Type B pancreatic cell (in vitro differentiated cells): ENCODE results near the gene OR5K4. TPM values are rescaled to one million over a fixed set of nuclear protein-coding genes. Genes with fewer than 3 reads are reported as not detected.
A peak's percentile ranks its signal among the peaks of the same experiment; 100 is the strongest.

Experiments used
- DNase-seq: peaks from one replicate; pipeline ENCODE4 v3.0.0; 2021; ENCODE audit warnings: mixed read lengths; ENCODE audit not compliant: unreplicated experiment; ENCODE audit errors: extremely low spot score
- H3K27ac Mint-ChIP-seq: 2 replicates; pipeline ENCODE4 v1.8.0; 2021; ENCODE audit warnings: mild to moderate bottlenecking, mixed read lengths
- H3K27me3 Mint-ChIP-seq: 2 replicates; pipeline ENCODE4 v1.8.0; 2021; ENCODE audit warnings: mixed read lengths
- H3K36me3 Mint-ChIP-seq: 2 replicates; pipeline ENCODE4 v1.8.0; 2021; ENCODE audit warnings: mixed read lengths
- H3K4me1 Mint-ChIP-seq: one replicate; pipeline ENCODE4 v1.8.0; 2021; ENCODE audit warnings: mixed read lengths; ENCODE audit not compliant: unreplicated experiment
- H3K4me3 Mint-ChIP-seq: 2 replicates; pipeline ENCODE4 v1.8.0; 2021; ENCODE audit warnings: mild to moderate bottlenecking, mixed read lengths
- H3K9me3 Mint-ChIP-seq: 2 replicates; pipeline ENCODE4 v1.8.0; 2021; ENCODE audit warnings: mixed read lengths
- total RNA-seq: library from RNA; stranded (reverse); gene quantifications from 2 replicates; pipeline ENCODE4 v1.2.1, GENCODE V29; 2021; ENCODE audit warnings: low replicate concordance
- TF ChIP-seq, protein P1 (sequence below): fragments of 200-600 bp; sonication (generic); conservative IDR thresholded peaks from 2 replicates; pipeline ENCODE4 v1.5.0; 2021; ENCODE audit warnings: antibody characterized with exemption, mild to moderate bottlenecking

OR5K4 gene
- total RNA-seq, 1 donor from 2014 or later: not detected

DNA sequence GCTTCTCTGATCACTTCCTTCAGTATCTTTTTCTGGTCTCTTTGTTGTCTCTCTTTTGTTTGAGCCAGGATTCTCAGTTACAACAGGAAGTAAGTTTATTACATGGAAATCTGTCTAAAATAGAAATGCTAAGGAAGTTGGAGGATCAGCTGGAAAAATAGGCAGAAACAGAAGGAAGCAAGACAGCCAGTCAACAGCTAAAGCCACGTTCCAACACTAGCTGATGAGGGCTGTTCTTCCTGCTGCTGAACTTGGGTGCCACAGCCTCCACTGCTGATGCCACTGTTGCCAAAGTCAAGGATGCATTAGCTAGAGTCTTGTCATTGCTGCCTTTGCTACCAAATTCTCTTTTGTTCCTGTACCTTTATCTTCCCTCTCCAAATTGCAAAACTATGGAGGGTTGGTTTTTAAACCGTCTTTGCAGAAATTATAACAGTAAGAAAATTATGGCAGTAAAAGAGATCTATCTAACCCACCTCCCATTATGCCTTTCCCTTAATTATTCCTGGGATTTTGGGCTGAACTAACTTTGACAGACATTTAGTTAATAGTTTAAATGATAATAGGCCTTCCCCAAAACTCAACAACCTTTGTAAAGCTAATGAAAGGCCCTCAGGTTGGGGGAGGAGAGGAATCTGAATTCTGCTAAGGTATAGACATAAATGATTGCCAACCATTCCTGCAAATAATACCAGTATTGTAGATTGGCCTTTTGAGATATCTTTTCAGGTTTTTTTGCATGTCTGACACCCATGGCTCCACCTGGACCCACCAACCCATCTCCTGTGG lies 27.4 kb upstream of the OR5K4 start:
- no peak for DNase-seq
- H3K27me3 Mint-ChIP-seq: peaks cover 9% of the 10 kb centered on the region
- peaks cover 5% of the 10 kb centered on the region for H3K4me1 Mint-ChIP-seq
- TF ChIP-seq, protein P1, sequence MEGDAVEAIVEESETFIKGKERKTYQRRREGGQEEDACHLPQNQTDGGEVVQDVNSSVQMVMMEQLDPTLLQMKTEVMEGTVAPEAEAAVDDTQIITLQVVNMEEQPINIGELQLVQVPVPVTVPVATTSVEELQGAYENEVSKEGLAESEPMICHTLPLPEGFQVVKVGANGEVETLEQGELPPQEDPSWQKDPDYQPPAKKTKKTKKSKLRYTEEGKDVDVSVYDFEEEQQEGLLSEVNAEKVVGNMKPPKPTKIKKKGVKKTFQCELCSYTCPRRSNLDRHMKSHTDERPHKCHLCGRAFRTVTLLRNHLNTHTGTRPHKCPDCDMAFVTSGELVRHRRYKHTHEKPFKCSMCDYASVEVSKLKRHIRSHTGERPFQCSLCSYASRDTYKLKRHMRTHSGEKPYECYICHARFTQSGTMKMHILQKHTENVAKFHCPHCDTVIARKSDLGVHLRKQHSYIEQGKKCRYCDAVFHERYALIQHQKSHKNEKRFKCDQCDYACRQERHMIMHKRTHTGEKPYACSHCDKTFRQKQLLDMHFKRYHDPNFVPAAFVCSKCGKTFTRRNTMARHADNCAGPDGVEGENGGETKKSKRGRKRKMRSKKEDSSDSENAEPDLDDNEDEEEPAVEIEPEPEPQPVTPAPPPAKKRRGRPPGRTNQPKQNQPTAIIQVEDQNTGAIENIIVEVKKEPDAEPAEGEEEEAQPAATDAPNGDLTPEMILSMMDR: no peak
- no peak overlapping the region for H3K4me3 Mint-ChIP-seq
- no peak overlapping the region for H3K27ac Mint-ChIP-seq
- no peaks in the 10 kb centered on the region for H3K36me3 Mint-ChIP-seq
- no peaks in the 10 kb centered on the region for H3K9me3 Mint-ChIP-seq

DNA sequence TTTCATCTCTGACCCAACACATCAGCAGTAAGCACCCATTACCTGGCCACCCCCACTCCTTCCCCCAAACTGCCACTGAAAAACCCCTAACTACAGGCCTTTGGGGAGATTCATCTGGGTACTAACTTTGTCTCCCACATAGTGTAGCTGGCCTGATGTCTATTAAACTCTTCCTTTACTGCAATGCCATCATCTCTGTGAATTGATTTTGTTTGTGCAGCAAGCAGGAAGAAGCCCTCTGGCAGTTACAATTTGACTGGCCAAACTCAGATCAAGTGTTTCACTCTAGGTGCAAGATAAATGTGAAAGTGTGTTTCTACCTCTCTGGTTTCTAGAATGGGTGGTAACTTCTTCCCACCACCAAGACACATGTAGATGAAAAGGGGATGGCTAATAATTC lies 26.7 kb upstream of the OR5K4 start:
- no peak for DNase-seq
- peaks cover 13% of the 10 kb centered on the region for H3K27me3 Mint-ChIP-seq
- TF ChIP-seq, protein P1: no peak
- H3K36me3 Mint-ChIP-seq: no peaks in the 10 kb centered on the region
- H3K4me3 Mint-ChIP-seq: no peak overlapping the region
- H3K9me3 Mint-ChIP-seq: no peaks in the 10 kb centered on the region
- H3K4me1 Mint-ChIP-seq: peaks cover 5% of the 10 kb centered on the region
- H3K27ac Mint-ChIP-seq: no peak overlapping the region

DNA sequence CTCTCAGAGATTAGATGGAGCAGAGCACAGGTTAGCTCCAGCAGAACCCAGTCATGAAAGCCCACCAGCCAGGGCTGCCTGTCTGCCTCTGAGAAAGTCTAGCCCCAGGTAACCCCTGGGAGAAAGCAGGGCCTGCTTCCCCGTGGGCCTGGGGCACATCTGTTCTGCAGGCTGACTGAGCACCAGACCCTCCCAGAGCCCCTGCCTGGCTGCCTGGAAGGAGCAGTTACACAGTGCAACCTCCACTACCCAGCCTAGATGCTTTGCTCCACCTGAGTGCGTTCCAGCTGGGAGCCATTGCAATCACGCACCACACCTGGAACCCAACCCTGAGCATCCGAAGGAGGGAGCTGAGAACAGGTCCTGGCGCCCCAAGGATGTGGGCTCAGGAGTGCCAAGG lies 24.7 kb upstream of the OR5K4 start:
- Mint-ChIP-seq H3K4me1 (peaks cover 5% of the 10 kb centered on the region), H3K27ac (no peak overlapping the region), H3K27me3 (peaks cover 24% of the 10 kb centered on the region), H3K4me3 (no peak overlapping the region), H3K9me3 (no peaks in the 10 kb centered on the region), H3K36me3 (no peaks in the 10 kb centered on the region)
- DNase-seq: no peak
- TF ChIP-seq, protein P1: no peak

DNA sequence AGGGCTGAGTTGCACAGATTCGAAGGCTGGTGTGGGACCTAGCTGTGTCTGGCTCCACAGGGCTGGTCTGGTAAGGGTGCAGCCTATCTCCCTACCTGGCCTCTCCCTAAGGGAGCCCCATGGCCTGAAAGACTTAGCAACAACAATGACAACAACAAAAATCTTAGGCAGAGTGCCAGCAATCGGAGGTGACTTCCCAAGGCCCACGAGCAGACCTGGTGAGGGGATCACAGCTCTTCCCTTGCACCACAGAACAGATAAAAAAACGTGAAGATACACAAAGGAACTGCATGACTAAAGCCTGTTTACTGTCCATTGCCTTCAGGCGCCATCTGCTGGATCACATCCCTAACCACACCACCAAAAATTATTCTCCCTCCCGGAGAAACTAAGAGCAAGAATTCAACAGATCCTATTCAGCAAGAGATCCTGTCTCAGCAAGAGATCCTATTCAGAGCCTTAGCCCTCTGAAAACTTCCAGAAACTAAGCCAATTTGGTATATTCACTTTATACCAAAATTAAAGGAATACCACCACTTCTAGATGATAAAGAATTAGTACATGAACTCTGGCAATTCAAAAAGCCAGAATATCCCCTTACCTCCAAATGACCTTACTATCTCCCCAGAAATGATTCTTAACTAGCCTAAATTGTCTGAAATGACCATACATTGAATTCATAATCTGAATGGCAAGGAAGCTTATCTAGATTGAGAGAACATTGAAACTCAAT lies 24.1 kb upstream of the OR5K4 start:
- no peaks in the 10 kb centered on the region for H3K9me3 Mint-ChIP-seq
- no peak for DNase-seq
- H3K27me3 Mint-ChIP-seq: peaks cover 30% of the 10 kb centered on the region
- TF ChIP-seq, protein P1: peak; percentile 84
- H3K27ac Mint-ChIP-seq: no peak overlapping the region
- H3K4me3 Mint-ChIP-seq: no peak overlapping the region
- no peaks in the 10 kb centered on the region for H3K36me3 Mint-ChIP-seq
- peaks cover 5% of the 10 kb centered on the region for H3K4me1 Mint-ChIP-seq

DNA sequence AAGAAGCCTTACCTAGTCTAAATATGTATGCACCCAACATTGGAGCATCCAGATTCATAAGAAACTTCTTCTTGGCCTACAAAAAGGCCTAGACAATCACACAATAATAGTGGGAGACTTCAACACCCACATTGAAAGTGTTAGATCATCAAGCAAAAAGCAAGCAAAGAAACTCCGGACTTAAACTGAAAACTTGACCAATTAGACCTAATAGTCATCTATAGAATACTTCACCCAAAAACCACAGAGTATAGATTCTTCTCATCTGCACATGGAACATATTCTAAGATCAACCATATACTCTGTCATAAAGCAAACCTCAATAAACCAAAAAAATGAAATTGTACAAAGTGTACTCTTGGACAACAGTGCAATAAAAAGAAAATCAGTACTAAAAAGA lies 22.3 kb upstream of the OR5K4 start:
- no peaks in the 10 kb centered on the region for H3K36me3 Mint-ChIP-seq
- no peaks in the 10 kb centered on the region for H3K9me3 Mint-ChIP-seq
- TF ChIP-seq, protein P1: no peak
- H3K4me3 Mint-ChIP-seq: no peak overlapping the region
- H3K27ac Mint-ChIP-seq: no peak overlapping the region
- peaks cover 5% of the 10 kb centered on the region for H3K4me1 Mint-ChIP-seq
- no peak for DNase-seq
- peaks cover 30% of the 10 kb centered on the region for H3K27me3 Mint-ChIP-seq
